Effector memory CD4-positive, alpha-beta T cell (primary cell): ENCODE measurements around the gene N4BP2L1.
"Not testable (repeated sequence)": the region's sequence is repeated elsewhere in the genome, so short reads cannot be mapped to it uniquely, and the experiment has no call there.

Source experiments
- DNase-seq, 3 donors: peaks; one replicate each; pipeline ENCODE4 v3.0.0-alpha.2; 2020
- H3K27ac ChIP-seq: 2 replicates; pipeline ENCODE4 v1.7.0; 2013; ENCODE audit warnings: mild to moderate bottlenecking, low read length, moderate library complexity; ENCODE audit not compliant: insufficient read depth, poor library complexity, severe bottlenecking
- H3K27me3 ChIP-seq: replicated peaks from 2 replicates; pipeline ENCODE4 v1.7.0; 2013; ENCODE audit warnings: mild to moderate bottlenecking, low read length; ENCODE audit not compliant: insufficient read depth, control insufficient read depth, poor library complexity, severe bottlenecking
- H3K36me3 ChIP-seq: 2 replicates; pipeline ENCODE4 v1.7.0; 2013; ENCODE audit warnings: mild to moderate bottlenecking, low read length, moderate library complexity; ENCODE audit not compliant: control insufficient read depth, insufficient read depth
- H3K4me1 ChIP-seq: 2 replicates; pipeline ENCODE4 v1.7.0; 2013; ENCODE audit warnings: low read length, mild to moderate bottlenecking; ENCODE audit not compliant: control insufficient read depth, insufficient read depth, poor library complexity, severe bottlenecking
- H3K4me3 ChIP-seq: 2 replicates; pipeline ENCODE4 v1.7.0; 2013; ENCODE audit warnings: low read length, low read depth, mild to moderate bottlenecking; ENCODE audit not compliant: insufficient read depth, poor library complexity, severe bottlenecking
- H3K9me3 ChIP-seq: 2 replicates; pipeline ENCODE4 v1.7.0; 2013; ENCODE audit warnings: mild to moderate bottlenecking, low read length, moderate library complexity; ENCODE audit not compliant: control insufficient read depth

The N4BP2L1 gene

DNA sequence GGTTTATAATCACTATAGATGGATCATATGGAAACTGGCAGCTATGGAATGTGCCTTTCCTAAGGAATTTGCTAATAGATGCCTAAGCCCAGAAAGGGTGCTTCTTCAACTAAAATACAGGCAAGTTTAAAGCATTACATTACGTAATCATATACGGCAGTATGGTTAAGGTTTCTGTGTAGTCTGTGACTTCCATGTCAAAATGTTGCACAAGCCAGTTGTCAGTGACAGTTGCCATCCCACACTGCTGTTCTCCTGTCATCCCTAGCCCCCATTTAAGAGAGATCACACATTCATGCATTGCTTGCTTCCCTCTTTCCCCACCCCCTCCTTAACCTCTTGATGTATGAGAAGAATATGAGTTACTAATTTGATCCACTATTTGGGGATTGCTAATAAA lies 65.4 kb downstream of the N4BP2L1 start:
- no peak for DNase-seq
- no peaks in the 10 kb centered on the region for H3K27me3 ChIP-seq
- H3K9me3 ChIP-seq = no peaks in the 10 kb centered on the region
- H3K27ac ChIP-seq = no peak overlapping the region
- no peaks in the 10 kb centered on the region for H3K36me3 ChIP-seq
- no peaks in the 10 kb centered on the region for H3K4me1 ChIP-seq
- H3K4me3 ChIP-seq = no peak overlapping the region

- not testable (repeated sequence) for H3K4me3 ChIP-seq, H3K27me3 ChIP-seq, H3K9me3 ChIP-seq, H3K27ac ChIP-seq, H3K4me1 ChIP-seq, DNase-seq, H3K36me3 ChIP-seq
Observed at GRCh38 chr13:32355935-32356334, 72.0 kb downstream of the N4BP2L1 start.

GRCh38 chr13:32354040-32354439 lies 73.9 kb downstream of the N4BP2L1 start:
- Histone ChIP-seq H3K9me3 (no peaks in the 10 kb centered on the region), H3K36me3 (no peaks in the 10 kb centered on the region), H3K27ac (no peak overlapping the region), H3K4me1 (no peaks in the 10 kb centered on the region), H3K4me3 (no peak overlapping the region), H3K27me3 (no peaks in the 10 kb centered on the region)
- no peak for DNase-seq

GRCh38 chr13:32350839-32351441 lies 77.0 kb downstream of the N4BP2L1 start:
- not testable (repeated sequence) for DNase-seq

More at GRCh38 chr13:32350839-32351441, 77.0 kb downstream of the N4BP2L1 start:
- not testable (repeated sequence) for H3K27me3 ChIP-seq, H3K4me1 ChIP-seq, H3K4me3 ChIP-seq, H3K9me3 ChIP-seq, H3K27ac ChIP-seq, H3K36me3 ChIP-seq
